GM19193 (cell line): ENCODE measurements around the gene DDRGK1.

Source experiments
- POLR2A ChIP-seq: IDR thresholded peaks from 4 replicates; pipeline ENCODE4 v1.6.1; 2011; ENCODE audit not compliant: insufficient read depth, insufficient read length; ENCODE audit errors: extremely low read depth

The DDRGK1 gene

GRCh38 chr20:3166338-3166912 lies 38.1 kb downstream of the DDRGK1 start:
- TF ChIP-seq POLR2A = no peak

- no peak for TF ChIP-seq POLR2A
Observed at GRCh38 chr20:3165473-3166337, 38.8 kb downstream of the DDRGK1 start.

- TF ChIP-seq POLR2A = no peak
Observed at GRCh38 chr20:3164763-3165410, 39.6 kb downstream of the DDRGK1 start.

GRCh38 chr20:3164043-3164762 lies 40.3 kb downstream of the DDRGK1 start:
- TF ChIP-seq POLR2A = no peak

GRCh38 chr20:3163099-3164042 lies 41.1 kb downstream of the DDRGK1 start:
- no peak for TF ChIP-seq POLR2A

GRCh38 chr20:3162080-3162611 lies 42.3 kb downstream of the DDRGK1 start:
- no peak for TF ChIP-seq POLR2A

- no peak for TF ChIP-seq POLR2A
Observed at GRCh38 chr20:3161316-3162079, 43.0 kb downstream of the DDRGK1 start.

- TF ChIP-seq POLR2A = no peak
Observed at GRCh38 chr20:3160418-3160817, 44.1 kb downstream of the DDRGK1 start.

- no peak for TF ChIP-seq POLR2A
Observed at GRCh38 chr20:3158968-3159431, 45.5 kb downstream of the DDRGK1 start.

GRCh38 chr20:3157817-3158216 lies 46.7 kb downstream of the DDRGK1 start:
- no peak for TF ChIP-seq POLR2A

- no peak for TF ChIP-seq POLR2A
Observed at GRCh38 chr20:3156811-3157619, 47.5 kb downstream of the DDRGK1 start.

- no peak for TF ChIP-seq POLR2A
Observed at GRCh38 chr20:3150908-3151307, 53.6 kb downstream of the DDRGK1 start.

- TF ChIP-seq POLR2A = no peak
Observed at GRCh38 chr20:3146732-3147341, 57.6 kb downstream of the DDRGK1 start.
